ENCODE measurements around the gene SMIM38.

DNA sequence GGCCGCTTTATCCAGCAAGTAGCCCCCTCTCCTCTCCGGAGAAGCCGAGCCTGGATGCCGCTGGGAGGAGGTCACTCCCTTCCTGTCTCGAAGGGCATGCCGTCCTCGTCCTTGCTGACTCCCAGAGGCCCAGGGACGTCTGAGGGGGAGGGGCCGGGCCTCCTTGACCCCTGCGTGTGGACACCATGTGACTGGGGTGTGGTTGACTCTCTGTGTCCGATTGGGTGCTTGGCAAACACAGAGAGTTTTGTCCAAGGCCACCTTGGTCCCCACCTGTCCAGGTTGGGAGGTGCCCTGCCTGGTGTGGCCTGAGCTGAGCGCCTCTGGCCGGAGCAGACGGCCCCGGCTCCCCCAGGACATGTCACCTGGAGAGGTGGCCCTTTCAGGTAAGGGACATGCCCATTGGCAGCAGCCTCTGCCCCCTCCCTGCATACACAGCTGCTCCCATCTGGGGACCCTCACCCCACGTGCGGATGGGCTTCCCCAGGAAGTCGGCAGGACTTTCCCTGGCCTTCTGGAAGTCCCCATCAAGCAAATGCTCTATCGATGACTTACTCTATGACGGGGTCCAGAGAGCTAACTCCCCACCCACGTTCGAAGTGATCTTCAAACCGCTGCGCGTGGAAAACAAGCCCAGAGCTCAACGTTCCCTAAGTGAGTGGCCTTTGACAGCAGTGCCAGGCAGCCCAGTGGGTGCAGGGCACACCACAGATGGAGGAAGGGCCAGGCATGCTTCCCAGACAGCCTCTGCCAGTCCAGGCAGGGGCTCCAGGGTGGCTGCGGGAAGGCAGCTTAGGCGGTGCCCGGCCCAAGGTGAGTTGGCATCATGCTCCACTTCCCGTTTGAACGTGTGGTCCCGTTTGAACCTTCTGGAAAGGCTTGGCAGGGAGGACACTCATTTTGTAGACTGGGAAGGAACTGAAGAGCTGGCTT, at the start of gene SMIM38:
- TF ChIP-seq POLR2AphosphoS5 (IDR thresholded peaks at IDR 0.05; ENCODE audit: low read depth, low read length) (no peak), TAF1 (IDR thresholded peaks at IDR 0.05; ENCODE audit: borderline replicate concordance, insufficient read depth, low read length) (no peak), SIN3A (IDR thresholded peaks at IDR 0.05; ENCODE audit: borderline replicate concordance, insufficient read depth, low read length) (no peak), FOXP2 (optimal IDR thresholded peaks at IDR 0.05; ENCODE audit: borderline replicate concordance, extremely low read depth, extremely low read length, insufficient read depth) (no peak)
- TF ChIP-seq, protein P1, sequence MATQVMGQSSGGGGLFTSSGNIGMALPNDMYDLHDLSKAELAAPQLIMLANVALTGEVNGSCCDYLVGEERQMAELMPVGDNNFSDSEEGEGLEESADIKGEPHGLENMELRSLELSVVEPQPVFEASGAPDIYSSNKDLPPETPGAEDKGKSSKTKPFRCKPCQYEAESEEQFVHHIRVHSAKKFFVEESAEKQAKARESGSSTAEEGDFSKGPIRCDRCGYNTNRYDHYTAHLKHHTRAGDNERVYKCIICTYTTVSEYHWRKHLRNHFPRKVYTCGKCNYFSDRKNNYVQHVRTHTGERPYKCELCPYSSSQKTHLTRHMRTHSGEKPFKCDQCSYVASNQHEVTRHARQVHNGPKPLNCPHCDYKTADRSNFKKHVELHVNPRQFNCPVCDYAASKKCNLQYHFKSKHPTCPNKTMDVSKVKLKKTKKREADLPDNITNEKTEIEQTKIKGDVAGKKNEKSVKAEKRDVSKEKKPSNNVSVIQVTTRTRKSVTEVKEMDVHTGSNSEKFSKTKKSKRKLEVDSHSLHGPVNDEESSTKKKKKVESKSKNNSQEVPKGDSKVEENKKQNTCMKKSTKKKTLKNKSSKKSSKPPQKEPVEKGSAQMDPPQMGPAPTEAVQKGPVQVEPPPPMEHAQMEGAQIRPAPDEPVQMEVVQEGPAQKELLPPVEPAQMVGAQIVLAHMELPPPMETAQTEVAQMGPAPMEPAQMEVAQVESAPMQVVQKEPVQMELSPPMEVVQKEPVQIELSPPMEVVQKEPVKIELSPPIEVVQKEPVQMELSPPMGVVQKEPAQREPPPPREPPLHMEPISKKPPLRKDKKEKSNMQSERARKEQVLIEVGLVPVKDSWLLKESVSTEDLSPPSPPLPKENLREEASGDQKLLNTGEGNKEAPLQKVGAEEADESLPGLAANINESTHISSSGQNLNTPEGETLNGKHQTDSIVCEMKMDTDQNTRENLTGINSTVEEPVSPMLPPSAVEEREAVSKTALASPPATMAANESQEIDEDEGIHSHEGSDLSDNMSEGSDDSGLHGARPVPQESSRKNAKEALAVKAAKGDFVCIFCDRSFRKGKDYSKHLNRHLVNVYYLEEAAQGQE (IDR thresholded peaks at IDR 0.05; ENCODE audit: insufficient read depth in 1 of 2, low read depth in 2 of 2, low read length in 2 of 2): no peak

Measured in PFSK-1 (cell line).